Hematopoietic multipotent progenitor cell treated with erythropoietin and hydrocortisone succinate and interleukin-3 and kit ligand, for 6 days (in vitro differentiated cells): ENCODE data around the gene FOXD2.
A peak's percentile ranks its signal among the peaks of the same experiment; 100 is the strongest.

Experiments
- DNase-seq: peaks from one replicate; pipeline ENCODE4 v3.0.0-alpha.2; 2015

The FOXD2 gene

DNA sequence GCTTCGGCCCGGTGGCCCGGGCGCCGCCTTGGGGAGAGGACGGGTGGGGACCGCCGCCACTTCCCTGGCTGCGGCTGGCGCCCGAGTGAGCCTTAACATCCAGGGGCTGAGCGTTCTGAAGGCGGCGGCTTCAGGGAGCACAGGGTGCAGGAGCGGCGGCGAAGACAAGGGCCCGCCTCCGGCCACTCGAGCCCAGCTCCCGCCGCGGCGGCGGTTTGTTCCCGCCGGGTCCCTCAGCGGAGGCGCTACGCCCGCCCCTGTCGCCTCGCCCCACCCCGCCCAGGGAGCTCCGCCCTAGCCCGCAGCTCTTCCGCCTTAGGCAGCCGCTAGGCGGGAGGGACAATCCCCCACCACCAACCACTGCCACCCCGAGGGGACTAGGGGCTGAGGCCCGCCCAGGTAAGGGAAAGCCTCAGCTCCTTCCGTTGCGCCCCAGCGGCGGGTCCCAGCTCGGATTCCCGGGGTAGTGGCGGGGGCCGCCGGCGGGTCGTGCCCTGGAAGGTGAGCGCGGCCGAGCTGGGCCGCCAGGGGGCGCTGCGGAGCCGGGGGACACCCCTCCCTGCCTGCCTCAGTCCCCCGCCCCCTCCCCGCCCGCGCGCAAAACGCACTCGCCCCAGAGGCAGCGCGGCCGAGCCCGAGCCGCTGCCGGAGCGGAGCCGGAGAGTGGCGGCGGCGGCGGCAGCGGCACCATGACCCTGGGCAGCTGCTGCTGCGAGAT is at the start of gene FOXD2:
Gene FOXD2 (plus strand): TSS at position 598 of the 718 bp plus-strand sequence. CDS start 92 bp downstream, at position 690.
- DNase-seq = peak; percentile 91

DNA sequence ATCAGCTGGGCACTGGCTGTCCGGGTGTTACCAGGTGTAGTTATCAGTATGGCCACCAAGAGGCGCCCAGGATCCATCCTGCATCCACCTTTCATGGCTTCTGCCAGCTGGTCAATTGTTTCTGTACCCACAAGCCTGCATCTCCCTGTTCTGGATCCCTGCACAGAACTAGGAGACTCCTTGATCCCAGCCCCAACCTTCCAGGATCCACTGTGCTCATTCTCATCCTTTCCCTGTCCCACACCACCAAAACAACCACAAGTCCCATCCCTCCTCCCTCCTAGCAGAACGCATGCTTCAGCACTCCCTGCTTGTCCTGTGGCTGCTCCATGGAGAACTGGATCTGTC is 49.0 kb upstream of the FOXD2 start:
- DNase-seq = peak; percentile 80

DNA sequence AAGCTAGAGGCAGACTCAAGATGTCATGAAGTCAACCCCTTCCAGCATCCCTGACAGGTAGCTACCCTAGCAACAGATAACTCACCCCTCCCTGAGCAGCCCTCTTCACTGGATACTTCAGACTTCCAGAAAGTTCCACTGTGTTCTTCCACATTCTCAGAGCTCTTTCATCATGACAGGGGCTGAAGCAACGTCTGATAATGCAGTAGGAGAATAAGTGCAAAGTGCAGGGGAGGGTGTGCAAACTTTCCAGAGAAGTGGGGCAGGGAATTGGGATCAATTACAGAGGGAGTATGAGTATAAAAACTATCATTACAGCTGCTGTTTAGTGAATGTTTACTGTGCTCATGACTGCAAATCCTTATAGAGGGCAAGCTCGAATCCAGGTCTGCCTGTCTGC is 48.1 kb upstream of the FOXD2 start:
- no peak for DNase-seq

DNA sequence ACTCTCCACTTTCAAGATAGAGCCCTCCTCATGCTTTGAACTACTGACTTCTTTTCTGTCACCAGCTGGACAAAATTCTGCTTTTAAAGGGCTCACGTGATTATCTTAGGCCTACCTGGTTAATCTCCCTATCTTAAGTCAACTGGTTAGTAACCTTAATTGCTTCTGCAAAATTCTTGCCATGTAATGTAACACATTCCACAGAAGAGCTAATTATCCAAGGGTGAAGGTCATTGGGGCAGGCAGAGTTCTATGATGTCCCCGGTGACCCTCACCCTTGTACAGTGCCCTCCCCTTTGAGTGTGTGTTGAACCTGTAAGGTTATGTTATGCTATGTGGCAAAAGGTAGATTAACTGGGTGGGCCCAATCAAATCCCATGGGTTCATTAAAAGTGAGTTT is 47.0 kb upstream of the FOXD2 start:
- DNase-seq = no peak

DNA sequence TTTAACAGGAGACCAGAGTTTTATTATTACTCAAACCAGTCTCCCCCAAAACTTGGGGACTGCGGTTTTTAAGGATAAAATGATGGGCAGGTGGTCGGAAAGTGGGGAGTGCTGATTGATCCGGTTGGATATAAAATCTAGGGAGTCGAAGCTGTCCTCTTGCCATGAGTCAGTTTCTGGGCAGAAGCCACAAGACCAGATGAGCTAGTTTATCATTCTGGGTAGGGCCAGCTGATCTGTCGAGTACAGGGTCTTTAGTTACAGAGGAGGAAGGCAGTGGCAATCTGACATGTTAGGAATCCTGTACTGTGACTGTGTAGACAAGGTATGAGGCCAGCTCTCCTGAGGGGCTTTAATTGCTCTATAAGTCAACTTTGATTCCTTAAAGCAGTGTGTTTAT is 44.7 kb upstream of the FOXD2 start:
- no peak for DNase-seq

DNA sequence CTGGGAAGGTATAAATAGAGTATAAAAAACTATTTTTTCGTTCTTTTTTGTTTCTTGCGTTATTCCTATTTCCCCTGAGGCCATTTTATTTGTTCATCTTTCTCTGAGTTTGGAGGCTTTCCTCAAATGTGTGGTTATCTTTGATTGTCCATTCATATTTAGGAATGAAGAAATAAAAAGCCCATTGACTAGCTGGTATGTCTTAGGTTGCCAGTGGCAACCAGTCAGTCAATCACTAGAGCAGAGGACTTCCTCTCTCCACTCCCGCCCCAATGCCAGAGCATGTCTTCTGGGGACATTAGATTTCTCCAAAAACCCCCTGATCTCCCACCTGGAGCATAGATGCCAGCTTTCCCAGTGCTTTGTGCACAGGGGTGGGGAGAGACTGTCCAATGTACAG is 42.4 kb upstream of the FOXD2 start:
- DNase-seq = no peak

DNA sequence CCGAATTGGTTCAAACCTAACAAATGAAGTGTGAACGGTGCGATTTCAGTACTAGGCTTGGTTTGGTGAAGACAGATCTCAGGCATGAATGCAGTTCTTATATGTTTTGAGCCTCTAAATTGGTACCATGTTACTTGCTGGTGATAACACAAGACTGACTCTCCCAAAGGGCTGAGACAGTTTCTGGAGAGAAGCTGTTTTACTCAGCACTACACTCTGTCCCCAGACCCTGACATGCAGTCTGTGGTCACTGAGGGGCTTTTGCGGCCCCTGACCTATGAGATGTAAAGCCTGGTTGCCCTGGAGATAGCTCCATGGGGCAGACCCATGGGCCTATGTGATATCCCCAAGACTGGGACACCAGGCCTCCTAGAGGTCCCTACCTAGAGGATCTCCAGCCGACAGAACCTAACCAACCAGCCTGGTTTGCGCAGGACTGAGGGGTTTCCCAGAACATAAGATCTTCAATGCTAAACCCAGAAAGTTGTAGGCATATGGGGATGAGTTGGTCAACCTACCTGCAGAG is 41.1 kb upstream of the FOXD2 start:
- DNase-seq = no peak

DNA sequence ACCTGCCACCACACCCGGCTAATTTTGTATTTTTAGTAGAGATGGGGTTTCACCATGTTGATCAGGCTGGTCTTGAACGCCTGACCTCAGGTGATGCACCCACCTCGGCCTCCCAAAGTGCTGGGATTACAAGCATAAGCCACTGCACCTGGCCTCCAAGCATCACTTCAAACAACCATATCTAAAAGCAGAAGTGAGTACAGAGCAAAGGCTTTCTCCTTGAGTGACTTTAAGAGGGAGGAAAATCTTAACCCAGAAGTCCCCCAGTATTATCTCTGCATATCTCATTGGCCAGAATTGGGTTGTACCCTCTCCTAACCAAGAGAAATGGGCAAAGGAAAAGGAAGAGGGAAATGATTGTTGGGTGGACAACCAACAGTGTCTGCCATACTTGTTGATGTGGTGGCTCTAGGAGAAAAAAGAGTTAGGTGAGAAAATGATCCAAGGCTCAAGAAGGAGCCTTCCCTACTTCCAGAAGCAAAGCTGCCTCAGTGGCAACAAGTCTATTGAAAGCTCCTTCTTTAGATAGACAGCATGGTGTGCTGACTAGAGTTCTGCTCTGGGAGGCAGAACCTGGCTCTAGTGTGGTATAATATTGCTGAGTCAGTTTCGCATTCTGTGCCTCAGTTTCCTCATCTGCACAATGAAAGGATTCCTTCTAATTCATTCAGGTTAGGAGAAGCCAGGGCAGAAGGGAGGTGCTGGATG is 38.6 kb upstream of the FOXD2 start:
- DNase-seq = no peak

DNA sequence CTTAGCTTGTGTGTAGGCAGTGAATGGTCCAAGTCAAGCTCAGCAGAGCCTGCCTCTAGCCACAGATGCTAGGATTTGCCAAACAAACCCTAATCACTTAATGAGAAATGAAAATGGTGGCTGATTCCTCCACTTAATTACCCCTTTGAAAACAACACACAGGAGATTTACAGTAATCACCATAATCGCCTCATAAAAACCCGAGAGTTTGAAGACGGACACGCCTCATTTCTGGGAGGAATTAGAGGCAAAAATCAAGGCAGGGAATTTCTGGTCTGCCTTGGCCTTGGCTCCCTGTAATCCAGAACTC is 38.0 kb upstream of the FOXD2 start:
- no peak for DNase-seq

DNA sequence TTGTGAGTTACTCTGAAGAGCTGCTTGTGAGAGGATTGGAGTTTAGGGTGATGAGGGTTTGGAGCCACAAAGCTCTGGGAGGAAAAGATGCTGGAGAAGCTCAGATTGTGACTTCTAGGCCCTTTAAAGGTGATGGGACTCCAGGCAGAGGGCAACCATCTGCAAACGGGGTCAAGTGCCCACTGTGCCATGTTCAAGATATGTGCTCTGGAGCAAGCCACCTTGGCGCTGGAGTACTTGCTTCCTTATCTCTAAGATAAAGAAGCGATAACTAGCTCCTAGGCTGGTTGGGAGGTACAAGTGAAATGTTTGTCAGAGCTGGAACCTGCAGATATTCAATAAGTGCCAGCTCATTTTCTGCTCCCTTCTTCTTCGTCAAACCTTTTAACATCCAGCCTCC is 36.1 kb upstream of the FOXD2 start:
- DNase-seq = no peak

DNA sequence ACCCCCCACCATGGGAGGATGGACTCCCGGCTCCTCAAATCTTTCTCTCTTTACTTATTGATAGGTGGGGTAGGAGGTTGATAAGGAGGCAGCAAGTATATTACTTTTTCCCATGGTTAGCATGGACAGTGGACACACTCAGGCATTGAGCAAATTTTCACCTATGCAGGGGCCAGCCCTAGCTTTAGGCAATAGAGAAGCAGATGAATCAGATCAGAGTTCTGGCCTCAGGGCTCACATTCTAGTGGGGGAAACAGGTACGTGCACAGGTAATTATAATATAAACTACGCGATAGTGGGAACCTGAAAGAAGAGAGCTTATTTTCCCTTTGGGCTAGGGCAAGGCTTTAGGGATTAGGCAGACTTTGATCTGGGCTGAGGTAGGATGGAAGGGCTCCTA is 35.3 kb upstream of the FOXD2 start:
- no peak for DNase-seq

DNA sequence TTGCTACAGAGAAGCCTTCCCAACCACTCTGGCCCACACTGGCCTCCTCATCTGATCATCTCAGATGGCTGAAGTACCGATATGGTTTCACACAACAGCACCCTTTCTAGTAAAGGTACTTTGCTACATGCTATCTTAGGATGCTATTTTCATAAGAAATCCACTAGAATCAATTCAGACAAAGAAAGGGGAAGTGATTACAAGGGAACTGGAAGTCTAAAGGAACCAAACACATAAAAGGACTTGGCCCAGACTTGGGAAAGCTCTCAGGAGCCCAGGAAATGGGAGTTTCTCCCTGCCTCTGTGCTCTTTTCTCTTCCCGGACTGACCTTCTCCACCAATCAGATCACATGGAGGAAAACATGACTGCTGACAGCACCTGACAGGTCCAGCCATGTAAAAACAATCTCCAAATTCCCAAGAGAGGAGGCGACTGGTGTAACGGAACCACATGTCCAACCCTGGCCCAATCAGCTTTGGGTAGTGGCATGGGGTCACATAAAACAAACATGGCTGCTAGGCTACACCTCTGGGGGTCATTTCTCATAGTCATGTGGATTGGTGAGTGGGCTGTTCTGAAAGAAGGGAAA is 34.4 kb upstream of the FOXD2 start:
- DNase-seq = no peak

DNA sequence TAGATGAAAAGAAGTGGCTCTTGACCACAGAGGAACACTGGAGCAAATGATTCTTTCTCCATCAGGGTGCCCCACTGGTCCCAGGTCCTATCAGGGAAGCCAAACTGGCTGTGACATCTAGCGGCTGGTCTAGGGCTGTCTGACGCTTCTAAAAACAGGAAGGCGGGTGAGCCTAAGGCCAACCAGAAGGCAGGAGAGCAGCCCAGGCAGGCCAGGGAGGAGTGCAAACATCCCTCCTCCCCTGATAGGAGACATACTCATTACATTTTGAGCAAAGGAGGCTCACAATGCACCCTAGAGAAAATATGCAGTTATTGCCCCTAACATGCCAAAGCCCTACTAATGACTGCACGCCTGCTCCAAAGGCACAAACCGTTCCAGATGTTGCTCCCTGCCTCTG is 32.1 kb upstream of the FOXD2 start:
- DNase-seq = peak; percentile 34

DNA sequence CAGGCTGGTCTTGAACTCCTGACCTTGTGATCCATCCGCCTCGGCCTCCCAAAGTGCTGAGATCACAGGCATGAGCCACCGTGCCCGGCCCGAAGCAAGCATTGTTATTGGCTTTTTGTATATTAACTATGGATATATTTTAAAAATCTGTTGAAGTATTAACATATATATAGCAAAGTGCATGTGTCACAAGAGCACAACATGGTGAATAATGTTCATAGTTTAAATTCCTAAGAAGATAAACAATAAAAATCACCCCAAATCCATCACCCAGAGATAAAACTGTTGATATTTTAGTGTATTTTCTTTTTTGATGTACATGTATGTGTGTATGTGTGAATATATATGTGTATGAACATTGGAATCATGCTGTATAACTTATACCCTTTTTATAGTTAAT is 30.9 kb upstream of the FOXD2 start:
- DNase-seq = no peak

DNA sequence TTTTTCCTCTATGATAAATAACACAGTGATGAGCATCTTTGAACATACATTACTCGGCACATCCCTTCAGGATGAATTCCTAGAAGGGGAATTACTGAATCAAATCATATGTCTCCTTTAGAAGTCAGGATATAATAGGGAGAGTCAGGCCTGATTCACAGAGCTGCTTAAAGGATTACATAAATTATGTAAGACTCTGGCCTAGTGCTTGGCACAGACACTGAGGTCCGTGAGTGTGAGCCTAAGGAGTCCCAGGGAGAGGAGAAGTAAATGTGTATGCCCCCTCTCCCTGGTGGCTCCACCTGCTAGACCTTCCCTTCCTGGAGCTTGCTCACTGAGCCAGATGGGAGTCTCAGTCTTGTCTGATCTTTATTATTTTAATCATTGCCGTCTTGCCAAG is 30.4 kb upstream of the FOXD2 start:
- DNase-seq = no peak

DNA sequence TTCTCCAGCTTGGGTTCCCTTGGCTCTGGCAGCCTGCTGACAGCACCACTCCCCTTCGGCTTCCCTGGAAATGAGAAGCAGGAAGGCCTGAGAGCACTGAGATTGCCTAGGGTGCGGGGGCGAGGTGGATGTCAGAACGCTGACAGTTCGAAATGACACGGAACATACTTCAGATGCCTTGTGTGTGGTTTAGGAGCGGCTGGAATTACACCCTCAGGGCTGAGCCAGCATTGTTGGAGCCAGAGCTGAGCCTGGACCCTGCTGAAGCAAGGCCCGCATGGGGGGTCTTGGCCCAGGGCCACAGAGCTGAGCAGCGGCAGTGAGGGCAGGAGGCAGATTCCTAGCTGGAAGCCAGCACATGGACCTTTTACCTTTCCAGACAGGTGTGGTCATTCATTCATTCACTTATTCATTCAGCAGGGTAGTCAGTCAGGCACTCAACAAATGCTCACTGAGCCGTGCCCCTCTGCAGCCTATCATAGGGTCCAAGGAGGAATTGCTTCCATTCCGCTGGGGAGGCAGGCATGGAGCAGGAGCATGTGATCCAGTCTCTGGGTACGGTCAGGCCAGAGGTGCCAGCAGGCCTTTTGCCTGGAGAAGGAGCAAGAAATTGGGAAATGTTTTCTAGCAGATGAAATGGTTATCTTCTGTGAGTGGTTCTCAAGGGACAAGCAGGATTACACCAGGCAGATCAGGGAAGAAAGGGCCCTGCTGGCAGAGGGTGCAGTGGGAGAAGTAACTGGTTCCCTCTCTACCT is 28.4 kb upstream of the FOXD2 start:
- no peak for DNase-seq

DNA sequence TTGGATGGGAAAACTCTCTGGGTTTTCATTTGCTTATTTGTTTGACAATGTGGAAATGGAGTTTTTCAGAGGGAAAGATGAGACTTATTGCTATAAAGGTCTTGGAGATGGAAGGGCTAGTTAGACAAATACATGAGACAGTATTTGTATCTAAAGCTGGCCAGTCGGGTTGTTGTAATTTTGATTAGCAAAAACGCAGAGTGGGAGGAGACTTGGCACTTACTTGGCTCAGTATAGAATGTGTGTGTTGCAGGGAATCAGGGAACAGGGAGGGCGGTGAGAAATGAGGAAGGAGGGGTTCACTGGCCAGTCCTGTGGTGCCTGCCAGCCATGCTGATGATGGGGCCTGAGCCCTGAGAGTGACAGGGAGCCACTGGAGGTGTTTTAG is 27.8 kb upstream of the FOXD2 start:
- DNase-seq = no peak

DNA sequence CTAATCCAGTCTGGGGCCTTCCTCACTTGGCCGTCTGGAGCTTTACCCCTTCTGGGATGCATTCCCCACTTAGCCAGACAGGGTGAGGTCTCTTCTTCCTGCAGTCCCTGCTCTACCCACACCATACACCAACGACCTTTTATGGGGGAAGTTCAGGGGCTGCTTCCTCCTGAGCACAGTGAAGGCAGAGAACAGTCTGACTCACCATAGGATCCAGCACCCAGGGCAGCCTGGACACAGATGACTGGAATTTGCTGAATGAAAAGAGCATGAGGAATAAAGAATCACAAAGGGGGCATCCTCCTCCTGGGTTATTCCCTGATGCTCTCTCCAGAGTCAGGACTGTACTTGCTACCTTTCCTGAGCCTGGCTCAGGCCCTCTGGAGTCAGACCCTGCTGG is 26.4 kb upstream of the FOXD2 start:
- DNase-seq = no peak

DNA sequence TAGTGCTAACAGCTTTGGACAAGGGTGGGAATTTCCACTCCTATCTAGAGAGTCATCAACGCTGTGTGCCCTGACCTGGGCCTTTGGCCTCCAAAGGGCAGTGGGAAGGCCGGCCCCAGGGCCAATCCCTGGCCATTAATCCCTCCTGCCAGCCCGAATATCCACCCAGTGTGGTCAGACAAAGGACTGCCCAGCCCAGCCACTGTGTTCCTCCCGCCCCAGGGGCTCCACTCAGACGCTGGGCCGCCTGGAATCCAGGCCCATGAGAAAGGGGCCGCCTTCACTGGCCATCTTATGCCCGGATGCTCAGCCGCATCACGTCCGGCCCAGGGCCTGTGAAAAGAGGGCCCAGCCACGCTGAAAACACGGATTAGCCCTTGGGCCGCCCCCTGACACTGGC is 25.4 kb upstream of the FOXD2 start:
- no peak for DNase-seq

DNA sequence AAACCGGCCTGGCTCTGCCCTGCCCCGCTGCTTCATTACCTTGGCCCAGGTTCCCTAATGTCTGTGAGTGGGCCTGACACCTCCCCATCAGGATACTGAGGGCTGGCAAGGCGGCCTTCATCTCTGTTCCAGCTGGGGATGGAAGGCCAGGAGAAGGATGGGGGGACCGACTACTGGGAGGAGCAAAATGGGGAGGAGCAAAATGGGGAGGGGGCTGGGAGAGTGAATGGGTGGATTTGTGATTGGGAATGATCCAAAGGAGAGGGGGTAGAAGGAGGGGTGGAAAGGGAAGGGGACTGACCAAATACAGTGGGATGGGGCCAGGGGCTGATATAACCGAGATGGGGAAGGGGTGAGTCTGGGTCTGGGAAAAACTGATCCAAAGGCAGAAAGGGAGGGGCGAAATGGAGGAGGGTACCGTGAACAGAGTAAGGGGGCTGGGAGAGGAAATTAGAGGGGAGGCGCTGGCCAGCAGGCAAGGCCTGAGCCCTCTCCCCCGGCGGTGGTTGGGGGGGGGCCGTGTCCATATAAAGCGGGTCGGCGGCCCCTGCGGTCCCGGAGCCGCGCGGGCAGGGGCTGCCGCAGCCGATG is 22.0 kb upstream of the FOXD2 start, which contains the start of gene FOXE3:
Gene FOXE3 (plus strand): TSS at position 558 of the 591 bp plus-strand sequence. CDS start 31 bp downstream, at position 589.
- DNase-seq = no peak

DNA sequence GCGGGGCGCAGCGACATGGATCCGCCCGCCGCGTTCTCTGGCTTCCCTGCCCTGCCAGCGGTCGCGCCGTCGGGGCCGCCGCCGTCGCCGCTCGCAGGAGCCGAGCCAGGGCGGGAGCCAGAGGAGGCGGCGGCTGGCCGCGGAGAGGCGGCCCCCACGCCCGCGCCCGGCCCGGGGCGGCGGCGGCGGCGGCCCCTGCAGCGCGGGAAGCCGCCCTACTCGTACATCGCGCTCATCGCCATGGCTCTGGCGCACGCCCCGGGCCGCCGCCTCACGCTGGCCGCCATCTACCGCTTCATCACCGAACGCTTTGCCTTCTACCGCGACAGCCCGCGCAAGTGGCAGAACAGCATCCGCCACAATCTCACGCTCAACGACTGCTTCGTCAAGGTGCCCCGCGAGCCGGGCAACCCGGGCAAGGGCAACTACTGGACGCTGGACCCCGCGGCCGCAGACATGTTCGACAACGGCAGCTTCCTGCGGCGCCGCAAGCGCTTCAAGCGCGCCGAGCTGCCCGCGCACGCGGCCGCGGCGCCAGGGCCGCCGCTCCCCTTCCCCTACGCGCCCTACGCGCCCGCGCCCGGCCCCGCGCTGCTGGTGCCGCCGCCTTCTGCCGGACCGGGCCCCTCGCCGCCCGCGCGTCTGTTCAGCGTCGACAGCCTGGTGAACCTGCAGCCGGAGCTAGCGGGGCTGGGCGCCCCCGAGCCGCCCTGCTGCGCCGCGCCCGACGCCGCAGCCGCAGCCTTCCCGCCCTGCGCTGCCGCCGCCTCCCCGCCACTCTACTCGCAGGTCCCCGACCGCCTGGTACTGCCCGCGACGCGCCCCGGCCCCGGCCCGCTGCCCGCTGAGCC is 21.3 kb upstream of the FOXD2 start:
- peak; percentile 28 for DNase-seq
